GM12874 (cell line): ENCODE results near the gene PARN.

ENCODE experiments used
- TF ChIP-seq, protein P1 (sequence below): IDR thresholded peaks from 2 replicates; pipeline ENCODE4 v1.5.1; 2011; ENCODE audit warnings: low read depth, mild to moderate bottlenecking, control low read depth, low read length, moderate library complexity; ENCODE audit not compliant: insufficient read depth

PARN gene

DNA sequence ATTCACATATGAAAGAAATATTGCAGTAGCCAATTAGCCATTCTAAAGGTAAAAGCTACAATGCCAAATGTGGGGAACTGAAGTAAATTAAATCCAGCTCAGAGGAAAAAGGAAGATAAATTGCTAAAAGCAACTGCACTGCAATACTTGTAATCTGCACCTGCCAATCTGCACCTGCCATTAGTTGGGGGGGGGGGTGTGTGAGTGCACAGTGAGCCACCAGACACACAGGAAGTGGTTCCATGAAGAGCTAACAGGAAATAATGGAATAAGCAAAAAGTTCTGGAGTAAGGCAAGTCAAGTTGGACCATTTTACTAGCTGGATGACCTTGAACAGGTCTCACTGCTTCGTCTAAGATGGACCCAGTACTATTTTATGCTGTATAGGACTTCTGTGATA, 191.8 kb downstream of the PARN start:
- TF ChIP-seq, protein P1, sequence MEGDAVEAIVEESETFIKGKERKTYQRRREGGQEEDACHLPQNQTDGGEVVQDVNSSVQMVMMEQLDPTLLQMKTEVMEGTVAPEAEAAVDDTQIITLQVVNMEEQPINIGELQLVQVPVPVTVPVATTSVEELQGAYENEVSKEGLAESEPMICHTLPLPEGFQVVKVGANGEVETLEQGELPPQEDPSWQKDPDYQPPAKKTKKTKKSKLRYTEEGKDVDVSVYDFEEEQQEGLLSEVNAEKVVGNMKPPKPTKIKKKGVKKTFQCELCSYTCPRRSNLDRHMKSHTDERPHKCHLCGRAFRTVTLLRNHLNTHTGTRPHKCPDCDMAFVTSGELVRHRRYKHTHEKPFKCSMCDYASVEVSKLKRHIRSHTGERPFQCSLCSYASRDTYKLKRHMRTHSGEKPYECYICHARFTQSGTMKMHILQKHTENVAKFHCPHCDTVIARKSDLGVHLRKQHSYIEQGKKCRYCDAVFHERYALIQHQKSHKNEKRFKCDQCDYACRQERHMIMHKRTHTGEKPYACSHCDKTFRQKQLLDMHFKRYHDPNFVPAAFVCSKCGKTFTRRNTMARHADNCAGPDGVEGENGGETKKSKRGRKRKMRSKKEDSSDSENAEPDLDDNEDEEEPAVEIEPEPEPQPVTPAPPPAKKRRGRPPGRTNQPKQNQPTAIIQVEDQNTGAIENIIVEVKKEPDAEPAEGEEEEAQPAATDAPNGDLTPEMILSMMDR, result no peak

DNA sequence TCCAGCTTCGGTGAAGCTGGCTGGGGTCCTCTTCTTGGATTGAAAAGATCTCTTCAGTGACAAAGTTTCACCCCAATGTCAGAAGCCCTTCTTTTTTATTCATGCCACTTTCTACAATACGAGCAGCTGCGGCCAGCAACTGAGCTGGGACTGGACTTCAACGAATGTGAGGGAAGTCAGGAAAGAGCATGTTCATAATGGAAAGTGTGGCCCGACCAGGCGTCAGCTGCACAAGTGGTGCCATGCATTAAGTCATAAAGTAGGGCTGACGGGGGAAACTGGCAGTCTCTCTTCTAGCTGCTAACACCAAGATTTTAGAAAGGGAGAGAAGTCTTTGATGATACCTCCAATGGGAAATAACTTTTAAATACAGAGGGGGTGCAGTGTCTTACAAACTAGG, 192.6 kb downstream of the PARN start:
- TF ChIP-seq, protein P1, result no peak

DNA sequence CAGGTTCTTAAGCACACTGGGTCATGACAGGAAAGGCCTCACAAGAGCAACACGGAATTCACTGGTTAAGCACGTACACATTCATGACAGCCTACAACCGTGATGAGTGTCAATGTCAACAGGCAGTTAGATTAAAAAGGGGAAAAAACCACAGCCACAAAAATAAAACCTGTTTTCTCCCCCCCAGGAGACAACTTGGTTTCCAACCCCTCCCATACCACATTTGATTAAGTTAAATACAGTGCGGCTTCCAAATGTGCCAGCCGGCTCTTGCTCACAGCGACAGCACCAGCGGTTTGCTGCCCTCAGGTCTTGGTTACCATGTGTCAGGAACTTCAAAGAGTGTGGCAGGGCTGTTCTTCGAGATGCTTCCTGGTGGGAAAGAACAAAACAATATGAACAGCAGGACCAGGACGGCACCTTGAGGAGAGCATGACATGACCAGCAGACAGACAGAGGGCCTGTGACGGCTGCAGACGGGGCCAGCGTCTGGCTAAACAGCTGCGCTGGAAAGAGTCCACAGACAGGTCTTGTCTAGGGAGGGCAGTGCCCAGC, 193.6 kb downstream of the PARN start:
- TF ChIP-seq, protein P1, result no peak

DNA sequence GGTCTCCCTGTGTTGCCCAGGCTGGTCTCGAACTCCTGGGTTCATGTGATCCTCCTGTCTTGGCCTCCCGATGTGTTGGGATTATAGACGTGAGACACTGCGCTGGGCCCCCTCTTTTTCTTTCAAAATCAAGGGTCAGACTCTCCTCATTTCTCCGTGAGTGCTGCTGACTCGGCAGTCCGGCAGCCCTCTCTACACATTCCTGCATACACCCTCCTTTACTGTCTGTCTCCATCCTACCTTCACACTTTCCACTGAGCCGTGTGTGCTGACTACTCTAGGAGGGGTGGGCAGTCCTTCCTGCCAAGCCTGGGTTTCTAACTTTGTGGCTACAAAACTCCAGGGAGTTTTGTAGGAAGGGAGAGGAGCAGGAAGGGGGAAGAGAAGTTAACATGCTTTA, 195.2 kb downstream of the PARN start:
- TF ChIP-seq, protein P1, result no peak

DNA sequence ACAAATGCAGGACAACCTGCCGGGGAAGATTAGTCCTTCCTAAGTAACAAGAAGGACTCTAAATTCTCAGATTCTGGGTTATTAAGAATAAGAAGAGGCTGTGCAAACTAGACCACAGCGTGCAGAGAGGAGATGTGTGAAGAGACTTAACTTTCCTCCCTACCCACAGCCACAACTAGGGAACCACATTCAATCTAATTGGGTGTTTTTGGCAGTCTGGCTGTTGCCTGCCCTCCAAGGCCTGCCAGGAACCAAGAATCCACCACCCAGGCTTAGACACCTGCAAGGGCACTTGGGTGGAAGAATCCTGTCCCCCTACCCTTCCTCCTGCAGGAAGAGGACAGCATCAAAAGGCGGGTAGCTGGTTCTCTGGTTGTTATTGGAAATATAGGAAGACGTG, 202.0 kb downstream of the PARN start:
- TF ChIP-seq, protein P1, result no peak

DNA sequence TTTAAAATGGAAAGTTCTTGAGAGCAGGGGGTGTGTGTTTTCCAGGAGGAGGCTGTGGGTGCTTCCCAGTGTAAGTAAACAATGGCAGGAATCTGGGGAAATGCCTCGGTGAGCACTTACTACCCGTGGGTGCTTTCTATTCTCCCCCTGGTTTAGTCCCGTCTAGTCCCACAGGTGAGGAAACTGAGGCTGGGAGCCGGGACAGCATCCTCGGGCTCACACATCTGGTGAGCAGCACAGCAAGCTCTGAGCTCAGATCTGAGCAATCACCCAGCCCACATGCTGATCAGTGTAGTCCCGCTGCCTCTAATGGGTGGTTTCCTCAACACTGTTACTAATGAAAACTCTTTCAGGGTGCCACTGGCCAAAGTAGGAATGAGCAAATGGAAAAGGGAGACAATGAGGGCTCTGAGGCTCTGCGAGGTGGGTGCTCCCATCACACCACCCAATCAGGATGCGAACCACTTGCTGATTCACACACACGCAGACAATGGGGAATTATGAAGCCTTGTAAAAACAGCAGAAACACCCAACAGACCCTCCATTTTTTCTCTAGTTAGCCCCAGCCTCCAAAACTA, 202.6 kb downstream of the PARN start:
- TF ChIP-seq, protein P1, result no peak

DNA sequence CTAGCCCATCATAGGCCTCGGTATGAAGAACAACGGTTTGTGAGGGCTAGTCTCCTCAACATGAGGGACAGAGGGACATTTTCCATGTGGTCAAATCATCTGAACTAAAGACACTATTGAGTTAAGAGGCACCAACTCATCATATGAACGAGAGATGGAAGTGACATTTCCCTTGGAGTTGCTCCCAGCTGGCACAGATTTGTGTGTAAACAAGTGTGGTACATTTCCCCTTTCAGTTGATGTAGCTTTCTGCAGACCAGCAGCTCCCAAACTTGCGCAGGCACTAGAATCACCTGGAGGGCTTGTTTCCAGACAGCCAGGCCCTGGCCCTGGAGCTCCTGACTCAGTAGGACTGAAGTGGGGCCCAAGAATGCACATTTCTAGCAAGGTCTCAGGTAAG, 205.5 kb downstream of the PARN start:
- TF ChIP-seq, protein P1, result no peak

DNA sequence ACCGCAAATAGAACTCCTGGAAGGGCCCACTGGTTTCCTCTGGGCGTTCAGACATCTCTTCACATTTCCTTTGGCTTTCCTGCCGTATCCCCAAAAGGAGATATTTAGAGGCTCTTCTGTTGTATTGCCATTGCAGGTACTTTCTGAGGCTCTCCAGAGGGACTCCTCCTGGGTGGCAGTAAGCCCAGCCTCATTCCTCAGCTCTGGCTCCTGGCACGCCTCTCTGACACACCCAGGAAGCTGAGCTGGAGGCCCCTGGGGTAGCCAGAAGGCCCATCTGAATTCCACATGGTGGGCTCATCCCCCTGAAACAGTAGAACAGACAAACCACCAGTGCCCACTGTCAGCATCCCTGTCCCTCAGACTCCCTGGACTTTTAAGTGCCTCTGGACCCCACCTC, 206.7 kb downstream of the PARN start:
- TF ChIP-seq, protein P1, result no peak
